K562 (cell line): ENCODE results near the gene ADAM15. TPM values are rescaled to one million over a fixed set of nuclear protein-coding genes. Genes with fewer than 3 reads are reported as not detected.

Source experiments
- BHLHE40 ChIP-seq: IDR thresholded peaks from 2 replicates; pipeline ENCODE4 v1.6.1; 2011; ENCODE audit warnings: low read length, improper control_type of control experiment
- EP300 ChIP-seq: IDR thresholded peaks from 2 replicates; pipeline ENCODE4 v1.6.1; 2012; ENCODE audit warnings: low read length, improper control_type of control experiment
- GABPB2 ChIP-seq: fragments of 250-450 bp; sonication (Bioruptor Pico); conservative IDR thresholded peaks from 2 replicates; pipeline ENCODE4 v1.5.1; 2021; ENCODE audit warnings: mild to moderate bottlenecking
- KAT2B ChIP-seq: IDR thresholded peaks from one replicate; pipeline ENCODE4 v1.6.1; 2012; ENCODE audit warnings: low read depth, mild to moderate bottlenecking, control low read depth, inconsistent platforms, low read length, moderate library complexity
- KLF13 ChIP-seq: fragments of 450-650 bp; IDR thresholded peaks from 2 replicates; pipeline ENCODE4 v1.6.1; 2016; ENCODE audit warnings: missing genetic modification characterization, low read depth, mild to moderate bottlenecking, missing compliant biosample characterization, moderate library complexity, borderline replicate concordance
- MAFF ChIP-seq: IDR thresholded peaks from 2 replicates; pipeline ENCODE4 v1.6.1; 2012; ENCODE audit warnings: low read length, improper control_type of control experiment
- MAFK ChIP-seq: IDR thresholded peaks from 2 replicates; pipeline ENCODE4 v1.6.1; 2011; ENCODE audit warnings: low read length, improper control_type of control experiment
- MEF2D ChIP-seq: conservative IDR thresholded peaks from 2 replicates; pipeline ENCODE4 v1.6.1; 2016; ENCODE audit warnings: low read depth, missing genetic modification characterization, missing compliant biosample characterization
- MITF ChIP-seq: IDR thresholded peaks from 2 replicates; pipeline ENCODE4 v1.6.1; 2014; ENCODE audit warnings: antibody characterized with exemption
- POLR3A ChIP-seq: IDR thresholded peaks from 2 replicates; pipeline ENCODE4 v1.6.1; 2011; ENCODE audit warnings: borderline replicate concordance, mild to moderate bottlenecking, moderate library complexity; ENCODE audit not compliant: insufficient read length, insufficient read depth; ENCODE audit errors: extremely low read depth
- RAD21 ChIP-seq, 2 experiments: fragments of 250-450 bp in 1 of 2; fragments of 450-650 bp in 1 of 2; sonication (Bioruptor Pico) in 1 of 2; formaldehyde crosslinking in 1 of 2; IDR thresholded peaks in 1 of 2; conservative IDR thresholded peaks in 1 of 2; 2 replicates each; pipeline versions ENCODE4 v1.4.0 to v1.8.0; 2020 to 2022; ENCODE audit warnings: mild to moderate bottlenecking in 2 of 2, moderate library complexity in 1 of 2
- SETDB1 ChIP-seq: IDR thresholded peaks from one replicate; pipeline ENCODE4 v1.6.1; 2012; ENCODE audit warnings: low read length, control low read depth, inconsistent platforms
- SLC30A9 ChIP-seq: fragments of 250-450 bp; sonication (Bioruptor Pico); IDR thresholded peaks from 2 replicates; pipeline ENCODE4 v1.8.0; 2022; ENCODE audit warnings: mild to moderate bottlenecking, moderate library complexity
- SMARCA5 ChIP-seq: fragments of 450-650 bp; IDR thresholded peaks from 2 replicates; pipeline ENCODE4 v1.6.1; 2016
- SP2 ChIP-seq: IDR thresholded peaks from 2 replicates; pipeline ENCODE4 v1.6.1; 2011; ENCODE audit warnings: mild to moderate bottlenecking, low read depth, low read length, moderate library complexity; ENCODE audit not compliant: poor library complexity, severe bottlenecking; ENCODE audit errors: extremely low read depth
- TBL1XR1 ChIP-seq, 2 experiments: IDR thresholded peaks; 2 replicates each; pipeline ENCODE4 v1.6.1; 2012; ENCODE audit warnings: improper control_type of control experiment in 2 of 2, low read length in 2 of 2, mild to moderate bottlenecking in 1 of 2
- ZBTB43 ChIP-seq: sonication (generic); formaldehyde crosslinking; IDR thresholded peaks from 2 replicates; pipeline ENCODE4 v1.8.0; 2023; ENCODE audit warnings: mild to moderate bottlenecking, missing genetic modification reagents
- ZC3H4 ChIP-seq: sonication (generic); formaldehyde crosslinking; IDR thresholded peaks from 2 replicates; pipeline ENCODE4 v1.9.0; 2021; ENCODE audit warnings: missing genetic modification reagents, borderline replicate concordance
- ZFX ChIP-seq: sonication (generic); formaldehyde crosslinking; IDR thresholded peaks from 2 replicates; pipeline ENCODE4 v1.8.0; 2022; ENCODE audit warnings: mild to moderate bottlenecking, missing genetic modification reagents, moderate library complexity
- ZNF184 ChIP-seq: sonication (generic); formaldehyde crosslinking; IDR thresholded peaks from 2 replicates; pipeline ENCODE4 v1.5.0; 2020; ENCODE audit warnings: missing genetic modification reagents
- ZNF232 ChIP-seq: sonication (generic); formaldehyde crosslinking; IDR thresholded peaks from 2 replicates; pipeline ENCODE4 v1.8.0; 2022; ENCODE audit warnings: mild to moderate bottlenecking, missing genetic modification reagents
- ZNF830 ChIP-seq: fragments of 250-450 bp; sonication (Bioruptor Pico); IDR thresholded peaks from 2 replicates; pipeline ENCODE4 v1.5.0; 2021; ENCODE audit warnings: mild to moderate bottlenecking
- polyA plus RNA-seq, 8 experiments: library from polyadenylated mRNA; depleted of rRNA in 4 of 8; stranded (reverse) in 5 of 8; unstranded in 3 of 8; fragments of >200 nt; fragmentation: Nextera tagmentation in 2 of 8; fragmentation: Illumina TruSeq in 1 of 8; extraction: Ambion mirVana in 2 of 8; extraction: Trizol in 1 of 8; gene quantifications; 2 replicates each; pipeline versions ENCODE4 v1.2.1 to v1.2.3, GENCODE V29; 2011 to 2014; ENCODE audit warnings: inconsistent platforms in 1 of 8, missing spikeins in 1 of 8
- total RNA-seq, 7 experiments: library from RNA; depleted of rRNA in 6 of 7; stranded (reverse); fragments of >200 nt in 6 of 7; fragmentation: Illumina TruSeq in 2 of 7; extraction: Trizol in 2 of 7; gene quantifications; 2 replicates each; pipeline versions ENCODE4 v1.2.1 to v1.2.3, GENCODE V29; 2011 to 2021; ENCODE audit warnings: low replicate concordance in 1 of 7
- TF ChIP-seq, protein P1 (sequence below): fragments of 450-650 bp; IDR thresholded peaks from 2 replicates; pipeline ENCODE4 v1.6.1; 2018; ENCODE audit not compliant: partially characterized antibody

The ADAM15 gene
- total and polyA plus RNA-seq, 9 of the 15 experiments (the other 6 are each of a cell fraction or from before 2014, with no cell fraction given), result 0.69 to 72.3 (median 32.8) TPM

GRCh38 chr1:155070721-155071569 is 19.8 kb downstream of the ADAM15 start (continued):
- TF ChIP-seq, protein P1, sequence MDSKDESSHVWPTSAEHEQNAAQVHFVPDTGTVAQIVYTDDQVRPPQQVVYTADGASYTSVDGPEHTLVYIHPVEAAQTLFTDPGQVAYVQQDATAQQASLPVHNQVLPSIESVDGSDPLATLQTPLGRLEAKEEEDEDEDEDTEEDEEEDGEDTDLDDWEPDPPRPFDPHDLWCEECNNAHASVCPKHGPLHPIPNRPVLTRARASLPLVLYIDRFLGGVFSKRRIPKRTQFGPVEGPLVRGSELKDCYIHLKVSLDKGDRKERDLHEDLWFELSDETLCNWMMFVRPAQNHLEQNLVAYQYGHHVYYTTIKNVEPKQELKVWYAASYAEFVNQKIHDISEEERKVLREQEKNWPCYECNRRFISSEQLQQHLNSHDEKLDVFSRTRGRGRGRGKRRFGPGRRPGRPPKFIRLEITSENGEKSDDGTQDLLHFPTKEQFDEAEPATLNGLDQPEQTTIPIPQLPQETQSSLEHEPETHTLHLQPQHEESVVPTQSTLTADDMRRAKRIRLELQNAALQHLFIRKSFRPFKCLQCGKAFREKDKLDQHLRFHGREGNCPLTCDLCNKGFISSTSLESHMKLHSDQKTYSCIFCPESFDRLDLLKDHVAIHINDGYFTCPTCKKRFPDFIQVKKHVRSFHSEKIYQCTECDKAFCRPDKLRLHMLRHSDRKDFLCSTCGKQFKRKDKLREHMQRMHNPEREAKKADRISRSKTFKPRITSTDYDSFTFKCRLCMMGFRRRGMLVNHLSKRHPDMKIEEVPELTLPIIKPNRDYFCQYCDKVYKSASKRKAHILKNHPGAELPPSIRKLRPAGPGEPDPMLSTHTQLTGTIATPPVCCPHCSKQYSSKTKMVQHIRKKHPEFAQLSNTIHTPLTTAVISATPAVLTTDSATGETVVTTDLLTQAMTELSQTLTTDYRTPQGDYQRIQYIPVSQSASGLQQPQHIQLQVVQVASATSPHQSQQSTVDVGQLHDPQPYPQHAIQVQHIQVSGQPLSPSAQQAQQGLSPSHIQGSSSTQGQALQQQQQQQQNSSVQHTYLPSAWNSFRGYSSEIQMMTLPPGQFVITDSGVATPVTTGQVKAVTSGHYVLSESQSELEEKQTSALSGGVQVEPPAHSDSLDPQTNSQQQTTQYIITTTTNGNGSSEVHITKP, result peak; percentile 80
- TF ChIP-seq MAFF (no peak), RAD21 (CRISPR knock-in tag; conservative IDR thresholded peaks at IDR 0.05 in 1 of 2, IDR thresholded peaks at IDR 0.05 in 1 of 2) (no peak), GABPB2 (CRISPR knock-in tag) (no peak), SP2 (no peak), KAT2B (no peak), ZFX (peak; percentile 86), TBL1XR1 (IDR thresholded peaks at IDR 0.05; ENCODE audit: low read length in 2 of 2) (no peak), POLR3A (no peak), ZBTB43 (CRISPR knock-in tag) (0 out of 2 replicates have a peak, but pooled peaks have one; percentile 44), MEF2D (tag) (no peak), SMARCA5 (no peak), ZNF232 (CRISPR knock-in tag) (peak; percentile 72; the same call in 1 of the 2 replicates), SETDB1 (no peak), MAFK (peak; percentile 5; the same call in 1 of the 2 replicates), EP300 (peak; percentile 37; the same call in 1 of the 2 replicates), SLC30A9 (no peak), KLF13 (tag) (no peak), BHLHE40 (peak; percentile 87), MITF (no peak), ZC3H4 (CRISPR knock-in tag) (no peak), ZNF830 (CRISPR knock-in tag) (peak; percentile 34; the same call in 1 of the 2 replicates), ZNF184 (CRISPR knock-in tag) (no peak)
